MM.1S (cell line): ENCODE measurements around the gene NR5A2.

Experiments
- DNase-seq: peaks from one replicate; pipeline ENCODE4 v3.0.0-alpha.2; 2015
- H2AFZ ChIP-seq: fragments of 300-600 bp; sonication (generic); 2 replicates; pipeline ENCODE4 v1.6.0; 2016; ENCODE audit warnings: antibody characterized with exemption, low read length
- H3F3A ChIP-seq: fragments of 300-600 bp; sonication (generic); 2 replicates; pipeline ENCODE4 v1.6.1; 2016; ENCODE audit warnings: mild to moderate bottlenecking, antibody characterized with exemption, low read length, moderate library complexity, mixed read lengths; ENCODE audit not compliant: insufficient read depth
- H3K27ac ChIP-seq: fragments of 300-600 bp; sonication (generic); 2 replicates; pipeline ENCODE4 v1.5.1; 2016; ENCODE audit warnings: mild to moderate bottlenecking, low read length
- H3K27me3 ChIP-seq: fragments of 300-600 bp; sonication (generic); replicated peaks from 2 replicates; pipeline ENCODE4 v1.6.0; 2016; ENCODE audit warnings: low read length; ENCODE audit not compliant: insufficient read depth
- H3K36me3 ChIP-seq: fragments of 300-600 bp; sonication (generic); replicated peaks from 2 replicates; pipeline ENCODE4 v1.6.1; 2016; ENCODE audit warnings: mild to moderate bottlenecking, low read length, mixed read lengths; ENCODE audit not compliant: insufficient read depth
- H3K4me1 ChIP-seq: fragments of 300-600 bp; sonication (generic); 2 replicates; pipeline ENCODE4 v1.6.1; 2016; ENCODE audit warnings: low read length, mixed read lengths
- H3K4me2 ChIP-seq: fragments of 300-600 bp; sonication (generic); 2 replicates; pipeline ENCODE4 v1.6.0; 2016; ENCODE audit warnings: low read depth, low read length
- H3K4me3 ChIP-seq: fragments of 300-600 bp; sonication (generic); 2 replicates; pipeline ENCODE4 v1.5.1; 2016; ENCODE audit warnings: low read length, mixed read lengths
- H3K79me2 ChIP-seq: fragments of 300-600 bp; sonication (generic); 2 replicates; pipeline ENCODE4 v1.6.1; 2016; ENCODE audit warnings: mixed run types, low read length, mixed read lengths
- H3K9ac ChIP-seq: fragments of 300-600 bp; sonication (generic); 2 replicates; pipeline ENCODE4 v1.6.1; 2016; ENCODE audit warnings: low read length, mixed read lengths
- H3K9me2 ChIP-seq: fragments of 300-600 bp; sonication (generic); replicated peaks from 2 replicates; pipeline ENCODE4 v1.6.1; 2016; ENCODE audit warnings: mild to moderate bottlenecking, low read length, mixed read lengths; ENCODE audit not compliant: insufficient read depth
- H3K9me3 ChIP-seq: fragments of 300-600 bp; sonication (generic); replicated peaks from 2 replicates; pipeline ENCODE4 v1.6.1; 2016; ENCODE audit warnings: mild to moderate bottlenecking, low read length, mixed read lengths; ENCODE audit not compliant: insufficient read depth
- H4K20me1 ChIP-seq: fragments of 300-600 bp; sonication (generic); 2 replicates; pipeline ENCODE4 v1.6.1; 2016; ENCODE audit warnings: mild to moderate bottlenecking, low read length, moderate library complexity, mixed read lengths; ENCODE audit not compliant: insufficient read depth
- CTCF ChIP-seq: fragments of 300-600 bp; sonication (generic); IDR thresholded peaks from 2 replicates; pipeline ENCODE4 v1.5.1; 2016; ENCODE audit warnings: antibody characterized with exemption, low read length, mixed read lengths
- EZH2 ChIP-seq: fragments of 300-600 bp; sonication (generic); optimal IDR thresholded peaks from 2 replicates; pipeline ENCODE3; 2017; ENCODE audit warnings: low read depth, mild to moderate bottlenecking, antibody characterized with exemption, low read length, mixed read lengths
- EZH2phosphoT487 ChIP-seq: fragments of 300-600 bp; sonication (generic); IDR thresholded peaks from 2 replicates; pipeline ENCODE4 v1.6.1; 2018; ENCODE audit warnings: antibody characterized with exemption, low read length

Gene NR5A2

GRCh38 chr1:199982606-199983005 is 44.9 kb upstream of the NR5A2 start:
- Histone ChIP-seq H3K4me1 (no peaks in the 10 kb centered on the region), H3K9ac (no peak overlapping the region), H3K9me2 (no peaks in the 10 kb centered on the region), H4K20me1 (no peaks in the 10 kb centered on the region), H3K27me3 (no peaks in the 10 kb centered on the region), H3K36me3 (no peaks in the 10 kb centered on the region), H3K4me2 (no peak overlapping the region), H3F3A (no peaks in the 10 kb centered on the region; the same call in 1 of the 2 replicates), H2AFZ (no peak overlapping the region), H3K79me2 (no peaks in the 10 kb centered on the region), H3K4me3 (no peak overlapping the region), H3K9me3 (no peaks in the 10 kb centered on the region), H3K27ac (no peak overlapping the region)
- TF ChIP-seq EZH2 (no peak), CTCF (no peak), EZH2phosphoT487 (no peak)
- DNase-seq, result no peak

- no peak overlapping the region for H2AFZ ChIP-seq
- DNase-seq, result no peak
- no peak for TF ChIP-seq EZH2
- no peak for TF ChIP-seq EZH2phosphoT487
- no peak for TF ChIP-seq CTCF
Measured at GRCh38 chr1:199983531-199983930, 44.0 kb upstream of the NR5A2 start.

GRCh38 chr1:199995096-199995685 is 32.3 kb upstream of the NR5A2 start:
- H3K27me3 ChIP-seq, result no peaks in the 10 kb centered on the region
- H3K9me2 ChIP-seq, result no peaks in the 10 kb centered on the region
- TF ChIP-seq EZH2, result no peak
- TF ChIP-seq CTCF, result no peak
- TF ChIP-seq EZH2phosphoT487, result no peak
- no peak for DNase-seq
- no peaks in the 10 kb centered on the region for H4K20me1 ChIP-seq
- no peaks in the 10 kb centered on the region for H3F3A ChIP-seq
- no peak overlapping the region for H3K4me3 ChIP-seq
- no peaks in the 10 kb centered on the region for H3K79me2 ChIP-seq
- H3K27ac ChIP-seq, result no peak overlapping the region
- H3K9ac ChIP-seq, result no peak overlapping the region
- H3K9me3 ChIP-seq, result no peaks in the 10 kb centered on the region
- no peaks in the 10 kb centered on the region for H3K4me1 ChIP-seq
- no peak overlapping the region for H2AFZ ChIP-seq
- no peak overlapping the region for H3K4me2 ChIP-seq
- no peaks in the 10 kb centered on the region for H3K36me3 ChIP-seq

More at GRCh38 chr1:199983531-199983930, 44.0 kb upstream of the NR5A2 start:
- Histone ChIP-seq H3K9me2 (no peaks in the 10 kb centered on the region), H3K27me3 (no peaks in the 10 kb centered on the region), H3K4me2 (no peak overlapping the region), H4K20me1 (no peaks in the 10 kb centered on the region), H3K36me3 (no peaks in the 10 kb centered on the region), H3K9me3 (no peaks in the 10 kb centered on the region), H3F3A (no peaks in the 10 kb centered on the region), H3K9ac (no peak overlapping the region), H3K4me1 (no peaks in the 10 kb centered on the region), H3K79me2 (no peaks in the 10 kb centered on the region), H3K4me3 (no peak overlapping the region), H3K27ac (no peak overlapping the region)
